GM21723 (cell line): ENCODE data around the gene ZNF317.
"Not testable (repeated sequence)": the region's sequence is repeated elsewhere in the genome, so short reads cannot be mapped to it uniquely, and the experiment has no call there.

Experiments used
- ATAC-seq: cut with Tn5 transposase; IDR thresholded peaks from one replicate; pipeline ENCODE4 v1.9.1; 2021; ENCODE audit warnings: mild to moderate bottlenecking, moderate library complexity; ENCODE audit not compliant: unreplicated experiment

Gene ZNF317

DNA sequence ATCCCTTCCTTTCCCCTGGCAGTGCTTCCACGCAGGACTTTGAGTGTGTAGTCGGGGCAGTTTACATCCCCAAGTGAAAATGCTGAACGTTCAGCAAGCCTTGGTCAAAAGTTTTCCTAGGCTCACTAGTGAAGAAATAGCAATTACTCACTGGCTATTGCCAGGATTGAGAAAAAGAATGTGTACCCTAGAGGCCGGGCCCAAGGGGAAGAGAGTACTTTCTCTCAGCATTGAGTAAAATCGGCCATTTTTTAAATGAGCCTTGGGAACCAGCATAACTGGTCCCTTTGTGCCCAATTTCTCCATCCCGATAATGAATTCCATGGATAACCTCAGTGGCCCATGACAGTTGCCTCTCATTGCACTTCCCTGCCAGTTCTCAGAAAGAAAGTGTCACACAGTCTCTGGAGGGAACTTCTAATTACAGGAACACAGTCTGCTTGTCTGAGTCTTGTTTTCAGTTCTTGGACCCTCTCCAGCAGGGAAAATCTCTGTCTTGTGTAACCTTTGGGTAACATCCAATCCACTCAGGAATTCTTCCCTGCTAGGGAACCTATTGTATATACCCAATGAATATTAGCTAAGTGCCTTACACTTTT is 31.3 kb downstream of the ZNF317 start:
- ATAC-seq = no peak

DNA sequence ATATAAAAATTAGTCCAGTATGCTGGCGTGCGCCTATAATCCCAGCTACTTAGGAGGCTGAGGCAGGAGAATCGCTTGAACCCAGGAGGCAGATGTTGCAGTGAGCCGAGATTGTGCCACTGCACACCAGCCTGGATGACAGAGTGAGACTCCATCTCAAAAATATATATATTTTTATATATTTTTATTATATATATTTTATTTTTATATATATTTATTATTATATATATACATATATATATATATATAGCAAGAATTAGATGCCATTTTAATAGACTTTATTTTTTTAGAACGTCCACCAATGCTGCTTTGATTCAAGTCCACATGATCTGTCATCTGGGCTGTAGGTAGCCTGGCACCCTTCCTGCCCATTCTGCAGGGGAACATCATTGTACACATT is 35.1 kb downstream of the ZNF317 start:
- no peak for ATAC-seq

DNA sequence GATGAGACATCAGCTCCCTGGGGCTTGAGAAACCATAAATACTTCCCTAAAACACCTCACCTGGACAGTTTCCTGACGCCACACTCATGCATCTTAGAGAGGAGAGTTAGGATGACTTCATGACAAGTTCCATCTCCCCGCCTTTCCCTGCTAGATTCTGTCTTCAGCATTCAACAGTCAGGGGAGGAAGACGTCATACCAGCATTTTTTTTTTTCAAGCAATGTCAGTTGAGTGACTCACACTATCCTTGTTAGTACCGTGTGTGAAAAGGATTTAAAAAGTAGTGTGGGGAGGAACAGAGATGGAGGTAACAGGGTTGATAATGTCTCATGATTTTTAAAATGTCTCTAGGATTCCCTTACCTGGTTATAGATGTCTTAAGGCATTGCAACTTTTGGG is 38.7 kb downstream of the ZNF317 start, which contains the start of gene OR7D2:
Gene OR7D2 (plus strand): TSS at position 79 of the 400 bp plus-strand sequence. CDS start 6,803 bp downstream, outside the sequence.
- ATAC-seq = no peak

DNA sequence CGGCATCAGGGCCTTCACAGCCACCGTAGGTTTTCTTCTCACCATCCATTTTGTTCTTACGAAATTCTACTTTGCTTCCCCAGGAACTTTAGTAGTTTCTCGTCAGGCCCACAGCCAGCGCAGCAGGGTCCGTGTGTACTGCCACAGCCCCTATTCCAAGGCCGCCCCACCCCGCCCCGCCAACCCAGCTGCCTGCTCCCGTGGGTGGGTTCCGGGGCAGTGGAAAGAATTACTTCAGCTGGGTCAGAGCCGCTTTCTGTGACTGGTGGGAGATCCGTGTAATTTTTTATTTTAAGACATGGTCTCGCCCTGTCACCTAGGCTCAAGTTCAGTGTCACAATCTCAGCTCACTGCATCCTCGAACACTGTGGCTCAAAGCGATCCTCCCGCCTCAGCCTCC is 42.8 kb downstream of the ZNF317 start:
- ATAC-seq = no peak

DNA sequence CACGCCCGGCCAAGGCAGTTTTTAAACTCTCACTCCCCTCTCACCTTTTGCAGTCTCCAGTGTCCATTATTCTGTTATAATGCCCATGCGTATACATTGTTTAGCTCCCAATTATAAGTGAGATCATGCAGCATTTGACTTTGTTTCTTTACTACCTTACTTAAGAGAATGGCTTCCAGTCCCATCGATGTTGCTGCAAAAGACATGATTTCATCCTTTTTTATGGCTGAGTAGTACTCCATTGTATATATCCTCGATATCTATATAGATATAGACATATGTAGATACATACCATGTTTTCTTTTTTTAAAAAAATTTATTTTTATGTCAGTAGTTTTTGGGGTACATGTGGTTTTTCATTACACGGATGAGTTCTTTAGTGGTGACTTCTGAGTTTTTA is 47.0 kb downstream of the ZNF317 start:
- ATAC-seq = no peak

DNA sequence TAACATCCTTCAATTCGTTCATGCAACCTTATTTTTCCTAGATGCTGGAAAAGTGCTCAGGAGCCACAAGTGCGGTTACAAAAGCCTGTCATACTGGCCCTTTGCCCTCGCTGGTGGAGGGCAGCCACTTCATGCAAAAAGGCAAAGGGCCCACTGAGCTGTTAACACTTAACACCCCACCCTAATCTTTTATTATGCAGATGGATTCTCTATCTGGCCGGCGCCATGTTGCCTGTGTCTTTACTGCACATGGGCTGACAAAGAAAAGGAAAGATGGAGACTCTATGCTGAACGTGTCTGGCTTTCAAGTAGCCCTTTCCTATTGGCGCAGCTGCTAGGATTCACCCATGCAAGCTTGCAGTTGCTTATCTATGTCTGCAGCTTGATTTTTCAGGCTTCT is 49.3 kb downstream of the ZNF317 start:
- ATAC-seq = no peak

DNA sequence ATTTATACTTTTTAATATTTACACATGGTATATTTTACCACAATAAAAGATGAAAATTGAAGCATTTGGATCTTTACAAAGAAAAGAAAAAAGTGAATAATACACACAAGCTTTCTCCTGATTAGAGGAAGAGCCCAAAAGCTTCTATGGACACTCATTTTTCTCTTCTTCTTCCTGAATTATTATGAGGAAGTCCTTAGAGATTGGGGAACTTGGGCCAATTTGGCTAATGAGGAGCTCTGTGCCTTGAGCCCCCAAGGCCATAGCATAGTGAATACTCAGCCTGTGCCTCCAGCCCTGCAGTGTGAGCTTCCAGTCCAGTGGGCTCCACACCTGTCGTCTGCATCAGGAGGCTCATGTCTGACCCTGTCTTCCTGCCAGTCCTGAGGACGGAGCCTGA is 57.8 kb downstream of the ZNF317 start:
- not testable (repeated sequence) for ATAC-seq

DNA sequence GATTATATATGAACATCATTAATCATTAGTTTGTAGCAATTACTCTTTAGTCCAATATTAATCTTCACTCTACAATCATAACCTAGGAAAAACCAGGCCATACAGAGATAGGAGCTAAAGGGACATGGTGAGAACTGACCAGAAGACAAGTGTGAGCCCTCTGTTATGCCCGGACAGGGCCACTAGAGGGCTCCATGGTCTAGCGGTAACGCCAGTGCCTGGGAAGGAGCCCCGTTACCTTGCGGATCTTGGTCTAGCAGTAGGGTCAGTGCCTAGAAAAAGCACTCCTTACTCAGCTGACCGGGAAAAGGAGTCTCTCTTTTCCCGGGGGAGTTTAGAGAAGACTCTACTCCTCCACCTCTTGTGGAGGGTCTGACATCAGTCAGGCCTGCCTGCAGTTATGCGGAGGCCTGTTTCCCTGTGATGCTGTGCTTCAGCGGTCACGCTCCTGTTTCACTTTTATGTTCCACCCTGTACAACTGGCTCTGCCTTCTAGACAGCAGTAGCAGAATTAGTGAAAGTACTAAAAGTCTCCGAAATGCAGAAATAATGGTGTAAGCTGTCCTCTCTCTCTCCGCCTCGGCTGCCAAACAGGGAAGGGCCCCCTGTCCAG is 65.4 kb downstream of the ZNF317 start:
- ATAC-seq = no peak
